Measurements from ENCODE around the gene REPS1. TPM values are rescaled to one million over a fixed set of nuclear protein-coding genes. Genes with fewer than 3 reads are reported as not detected.
A peak's percentile ranks its signal among the peaks of the same experiment; 100 is the strongest.

Gene REPS1, protein sequence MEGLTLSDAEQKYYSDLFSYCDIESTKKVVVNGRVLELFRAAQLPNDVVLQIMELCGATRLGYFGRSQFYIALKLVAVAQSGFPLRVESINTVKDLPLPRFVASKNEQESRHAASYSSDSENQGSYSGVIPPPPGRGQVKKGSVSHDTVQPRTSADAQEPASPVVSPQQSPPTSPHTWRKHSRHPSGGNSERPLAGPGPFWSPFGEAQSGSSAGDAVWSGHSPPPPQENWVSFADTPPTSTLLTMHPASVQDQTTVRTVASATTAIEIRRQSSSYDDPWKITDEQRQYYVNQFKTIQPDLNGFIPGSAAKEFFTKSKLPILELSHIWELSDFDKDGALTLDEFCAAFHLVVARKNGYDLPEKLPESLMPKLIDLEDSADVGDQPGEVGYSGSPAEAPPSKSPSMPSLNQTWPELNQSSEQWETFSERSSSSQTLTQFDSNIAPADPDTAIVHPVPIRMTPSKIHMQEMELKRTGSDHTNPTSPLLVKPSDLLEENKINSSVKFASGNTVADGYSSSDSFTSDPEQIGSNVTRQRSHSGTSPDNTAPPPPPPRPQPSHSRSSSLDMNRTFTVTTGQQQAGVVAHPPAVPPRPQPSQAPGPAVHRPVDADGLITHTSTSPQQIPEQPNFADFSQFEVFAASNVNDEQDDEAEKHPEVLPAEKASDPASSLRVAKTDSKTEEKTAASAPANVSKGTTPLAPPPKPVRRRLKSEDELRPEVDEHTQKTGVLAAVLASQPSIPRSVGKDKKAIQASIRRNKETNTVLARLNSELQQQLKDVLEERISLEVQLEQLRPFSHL
- 10 to 100 TPM; 34.9 to 68.2 TPM for total RNA-seq
- polyA plus RNA-seq, result 10 to 100 TPM; 13.5 to 16.8 TPM
- long read RNA-seq, donor 1, full-length matches to known transcripts, result 5 of 10 reads
- long read RNA-seq, donor 1, partial matches to known transcripts, result 5 of 10 reads
- long read RNA-seq, donor 1, other reads (novel, unspliced or antisense), result 0 of 10 reads
- long read RNA-seq, donor 2, result 0 reads
- long read RNA-seq, donor 3, result 0 reads
- long read RNA-seq, donor 4, result 0 reads
- long read RNA-seq, donor 5, full-length matches to known transcripts, result 4 of 4 reads
- long read RNA-seq, donor 5, partial matches to known transcripts, result 0 of 4 reads
- long read RNA-seq, donor 5, other reads (novel, unspliced or antisense), result 0 of 4 reads

- H3K9ac ChIP-seq (ENCODE audit: insufficient read depth in 1 of 2, low read length in 2 of 2), result peak within 1 kb of the TSS; percentile 67 to 87
- 0% methylated on average over 64 to 105 of the region's 105 CpGs for WGBS, 2 donors
These were observed at the start of gene REPS1 for GRCh38 chr6:138987643-138988468. REPS1 (minus strand) TSS chr6:138988253; CDS start chr6:138987682, 571 bp downstream.

GRCh38 chr6:139037490-139037889 is 49.4 kb upstream of the REPS1 start:
- DNase-seq (no peak), ATAC-seq (ENCODE audit: insufficient read depth, low FRiP score) (no peak)
- Histone ChIP-seq H3K9ac (ENCODE audit: insufficient read depth in 1 of 2, low read length in 2 of 2) (no peak overlapping the region), H3K4me3 (no peak overlapping the region), H3K9me3 (ENCODE audit: control insufficient read depth in 4 of 4, insufficient read depth in 3 of 4, low read length in 3 of 4) (no peaks in the 10 kb centered on the region), H3K27me3 (ENCODE audit: control insufficient read depth in 3 of 3, insufficient read depth in 3 of 3, low read length in 2 of 3) (no peaks in the 10 kb centered on the region), H3K27ac (ENCODE audit: low read depth in 1 of 2, low read length in 1 of 2) (no peak overlapping the region), H3K4me1 (ENCODE audit: control insufficient read depth in 5 of 5, insufficient read depth in 5 of 5, low read length in 5 of 5) (no peaks in the 10 kb centered on the region), H3K36me3 (ENCODE audit: control insufficient read depth in 4 of 4, insufficient read depth in 4 of 4, low read length in 4 of 4) (peaks cover 0 to 8% (median under 1%) of the 10 kb centered on the region in 4 donors)
- WGBS, 2 donors, result 92 to 95% methylated on average over 5 of the region's 5 CpGs
- no peak for TF ChIP-seq CTCF (IDR thresholded peaks at IDR 0.05; ENCODE audit: control extremely low read depth, extremely low read depth)

More at GRCh38 chr6:138987643-138988468, at the start of gene REPS1:
- peak; percentile 73 for TF ChIP-seq CTCF (IDR thresholded peaks at IDR 0.05; ENCODE audit: control extremely low read depth, extremely low read depth)
- ATAC-seq (ENCODE audit: insufficient read depth, low FRiP score) (peak; percentile 92), DNase-seq (peak; percentile 93 to 95 (median 95))
- Histone ChIP-seq H3K27me3 (ENCODE audit: control insufficient read depth in 3 of 3, insufficient read depth in 3 of 3, low read length in 2 of 3) (no peaks in the 10 kb centered on the region), H3K36me3 (ENCODE audit: control insufficient read depth in 4 of 4, insufficient read depth in 4 of 4, low read length in 4 of 4) (no peaks in the 10 kb centered on the region), H3K9me3 (ENCODE audit: control insufficient read depth in 4 of 4, insufficient read depth in 3 of 4, low read length in 3 of 4) (no peaks in the 10 kb centered on the region), H3K4me3 (peak within 1 kb of the TSS; percentile 97), H3K27ac (ENCODE audit: low read depth in 1 of 2, low read length in 1 of 2) (peak within 1 kb of the TSS; percentile 91 to 94), H3K4me1 (ENCODE audit: control insufficient read depth in 5 of 5, insufficient read depth in 5 of 5, low read length in 5 of 5) (peaks cover 0 to 19% (median 10%) of the 10 kb centered on the region in 5 donors)

- no peak for TF ChIP-seq CTCF (IDR thresholded peaks at IDR 0.05; ENCODE audit: control extremely low read depth, extremely low read depth)
- H3K9me3 ChIP-seq (ENCODE audit: control insufficient read depth in 4 of 4, insufficient read depth in 3 of 4, low read length in 3 of 4), result no peaks in the 10 kb centered on the region
- peaks cover 0 to 15% (median 5%) of the 10 kb centered on the region in 5 donors for H3K4me1 ChIP-seq (ENCODE audit: control insufficient read depth in 5 of 5, insufficient read depth in 5 of 5, low read length in 5 of 5)
- no peaks in the 10 kb centered on the region for H3K27me3 ChIP-seq (ENCODE audit: control insufficient read depth in 3 of 3, insufficient read depth in 3 of 3, low read length in 2 of 3)
- H3K27ac ChIP-seq (ENCODE audit: low read depth in 1 of 2, low read length in 1 of 2), result peak overlapping the region in 1 of 2 donors; percentile 46
- peaks cover 0 to 2% (median 0%) of the 10 kb centered on the region in 4 donors for H3K36me3 ChIP-seq (ENCODE audit: control insufficient read depth in 4 of 4, insufficient read depth in 4 of 4, low read length in 4 of 4)
- no peak for ATAC-seq (ENCODE audit: insufficient read depth, low FRiP score)
- no peak overlapping the region for H3K4me3 ChIP-seq
- DNase-seq, result peak in 1 of 3 donors; percentile 19
- 27 to 50% methylated on average over 9 of the region's 9 CpGs for WGBS, 2 donors
- H3K9ac ChIP-seq (ENCODE audit: insufficient read depth in 1 of 2, low read length in 2 of 2), result no peak overlapping the region
These were observed 42.3 kb upstream of the REPS1 start for GRCh38 chr6:139030228-139030963.
